ENCODE data around the gene SPRYD4. TPM values are rescaled to one million over a fixed set of nuclear protein-coding genes. Genes with fewer than 3 reads are reported as not detected.

SPRYD4 gene
- total and polyA plus RNA-seq, 9 of the 15 experiments (the other 6 are each of a cell fraction or from before 2014, with no cell fraction given), result 1.8 to 4.7 (median 2.8) TPM

DNA sequence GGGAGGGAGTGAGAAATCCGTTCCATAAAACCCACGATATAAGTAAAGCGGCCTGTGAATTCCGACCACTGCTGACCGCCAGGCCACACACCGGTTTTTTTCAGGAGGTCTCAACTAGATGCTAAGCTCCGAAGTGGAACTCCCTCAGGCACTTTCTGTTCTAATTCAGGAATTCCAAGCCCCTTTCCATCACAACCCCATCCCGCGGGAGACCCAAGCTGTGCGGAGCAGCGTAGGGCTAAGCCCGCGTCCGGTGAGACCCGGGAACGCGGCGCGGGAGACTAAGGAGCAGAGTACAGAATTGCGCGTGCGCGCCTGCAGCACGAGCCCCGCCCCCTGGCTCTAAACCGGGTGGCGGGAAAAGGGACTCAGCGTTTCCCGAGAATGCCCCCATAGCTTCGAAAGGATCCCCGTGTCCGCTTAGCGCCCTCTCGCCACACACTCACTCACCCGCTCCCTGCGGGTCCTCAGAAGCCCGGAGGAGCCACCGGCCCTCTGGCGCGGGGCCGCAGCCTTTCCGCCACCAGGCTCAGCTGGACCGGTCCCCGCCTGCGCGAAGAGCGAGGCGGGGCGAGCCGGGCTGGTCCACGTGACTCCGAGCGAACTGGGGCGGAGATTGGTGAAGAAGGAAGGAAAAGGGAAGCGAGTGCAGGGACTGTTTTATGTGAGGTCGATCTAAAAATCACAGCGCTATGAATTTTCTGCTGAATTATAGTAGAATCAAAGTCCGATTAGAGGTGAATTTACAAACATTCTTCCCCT lies 19.3 kb upstream of the SPRYD4 start, which contains the start of gene TIMELESS (continued):
- peak; percentile 80 for TF ChIP-seq MYC (IDR thresholded peaks at IDR 0.05; ENCODE audit: low read depth, low read length)
- TF ChIP-seq MYC (CRISPR knock-in tag; IDR thresholded peaks at IDR 0.05; ENCODE audit: borderline replicate concordance, low read depth), result 0 out of 2 replicates have a peak, but pooled peaks have one; percentile 35
- no peak for TF ChIP-seq TSC22D4 (tag; IDR thresholded peaks at IDR 0.05)
- TF ChIP-seq, protein P1, sequence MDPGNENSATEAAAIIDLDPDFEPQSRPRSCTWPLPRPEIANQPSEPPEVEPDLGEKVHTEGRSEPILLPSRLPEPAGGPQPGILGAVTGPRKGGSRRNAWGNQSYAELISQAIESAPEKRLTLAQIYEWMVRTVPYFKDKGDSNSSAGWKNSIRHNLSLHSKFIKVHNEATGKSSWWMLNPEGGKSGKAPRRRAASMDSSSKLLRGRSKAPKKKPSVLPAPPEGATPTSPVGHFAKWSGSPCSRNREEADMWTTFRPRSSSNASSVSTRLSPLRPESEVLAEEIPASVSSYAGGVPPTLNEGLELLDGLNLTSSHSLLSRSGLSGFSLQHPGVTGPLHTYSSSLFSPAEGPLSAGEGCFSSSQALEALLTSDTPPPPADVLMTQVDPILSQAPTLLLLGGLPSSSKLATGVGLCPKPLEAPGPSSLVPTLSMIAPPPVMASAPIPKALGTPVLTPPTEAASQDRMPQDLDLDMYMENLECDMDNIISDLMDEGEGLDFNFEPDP (CRISPR knock-in tag; IDR thresholded peaks at IDR 0.05), result no peak
- no peak for TF ChIP-seq ZNF76 (CRISPR knock-in tag; IDR thresholded peaks at IDR 0.05; ENCODE audit: borderline replicate concordance)
- no peak for TF ChIP-seq ZNF212 (CRISPR knock-in tag; IDR thresholded peaks at IDR 0.05)
- TF ChIP-seq RB1 (IDR thresholded peaks at IDR 0.05; ENCODE audit: low read depth), result peak; percentile 99
- TF ChIP-seq ZNF347 (CRISPR knock-in tag; IDR thresholded peaks at IDR 0.05; ENCODE audit: low read depth), result no peak
- no peak for TF ChIP-seq STAT5A (IDR thresholded peaks at IDR 0.05; ENCODE audit: borderline replicate concordance, low read length)
- TF ChIP-seq ZNF224 (CRISPR knock-in tag; IDR thresholded peaks at IDR 0.05), result no peak
- 0 out of 2 replicates have a peak, but pooled peaks have one; percentile 4 for TF ChIP-seq BCOR (IDR thresholded peaks at IDR 0.05)
- TF ChIP-seq KAT2B (IDR thresholded peaks at IDR 0.05; ENCODE audit: low read depth, low read length), result no peak
- peak; percentile 79 for TF ChIP-seq SMAD4 (CRISPR knock-in tag; conservative IDR thresholded peaks at IDR 0.05)
- TF ChIP-seq, protein P2, sequence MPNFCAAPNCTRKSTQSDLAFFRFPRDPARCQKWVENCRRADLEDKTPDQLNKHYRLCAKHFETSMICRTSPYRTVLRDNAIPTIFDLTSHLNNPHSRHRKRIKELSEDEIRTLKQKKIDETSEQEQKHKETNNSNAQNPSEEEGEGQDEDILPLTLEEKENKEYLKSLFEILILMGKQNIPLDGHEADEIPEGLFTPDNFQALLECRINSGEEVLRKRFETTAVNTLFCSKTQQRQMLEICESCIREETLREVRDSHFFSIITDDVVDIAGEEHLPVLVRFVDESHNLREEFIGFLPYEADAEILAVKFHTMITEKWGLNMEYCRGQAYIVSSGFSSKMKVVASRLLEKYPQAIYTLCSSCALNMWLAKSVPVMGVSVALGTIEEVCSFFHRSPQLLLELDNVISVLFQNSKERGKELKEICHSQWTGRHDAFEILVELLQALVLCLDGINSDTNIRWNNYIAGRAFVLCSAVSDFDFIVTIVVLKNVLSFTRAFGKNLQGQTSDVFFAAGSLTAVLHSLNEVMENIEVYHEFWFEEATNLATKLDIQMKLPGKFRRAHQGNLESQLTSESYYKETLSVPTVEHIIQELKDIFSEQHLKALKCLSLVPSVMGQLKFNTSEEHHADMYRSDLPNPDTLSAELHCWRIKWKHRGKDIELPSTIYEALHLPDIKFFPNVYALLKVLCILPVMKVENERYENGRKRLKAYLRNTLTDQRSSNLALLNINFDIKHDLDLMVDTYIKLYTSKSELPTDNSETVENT (CRISPR knock-in tag; IDR thresholded peaks at IDR 0.05), result peak; percentile 93
- TF ChIP-seq NCOA6 (IDR thresholded peaks at IDR 0.05), result no peak
- TF ChIP-seq MCM3 (IDR thresholded peaks at IDR 0.05), result no peak
- TF ChIP-seq DDX20 (tag; IDR thresholded peaks at IDR 0.05; ENCODE audit: low read depth), result no peak
- no peak for TF ChIP-seq SETDB1 (IDR thresholded peaks at IDR 0.05; ENCODE audit: low read length)
- peak; percentile 87 for TF ChIP-seq POLR2B (IDR thresholded peaks at IDR 0.05; ENCODE audit: low read depth, partially characterized antibody)
- peak; percentile 62; the same call in 1 of the 2 replicates for TF ChIP-seq MTA3 (IDR thresholded peaks at IDR 0.05; ENCODE audit: borderline replicate concordance)
- 0 out of 2 replicates have a peak, but pooled peaks have one; percentile 19 for TF ChIP-seq ELF1 (tag; IDR thresholded peaks at IDR 0.05)
- peak; percentile 78 for TF ChIP-seq TAF1 (IDR thresholded peaks at IDR 0.05; ENCODE audit: control insufficient read depth, extremely low read depth, insufficient read depth, low read length, severe bottlenecking)
- TF ChIP-seq TEAD1 (CRISPR knock-in tag; IDR thresholded peaks at IDR 0.05), result peak in 1 of 2 experiments; percentile 90; a peak in 2 of 4 replicates
- TF ChIP-seq ZNF717 (CRISPR knock-in tag; IDR thresholded peaks at IDR 0.05), result no peak
- TF ChIP-seq, protein P3, sequence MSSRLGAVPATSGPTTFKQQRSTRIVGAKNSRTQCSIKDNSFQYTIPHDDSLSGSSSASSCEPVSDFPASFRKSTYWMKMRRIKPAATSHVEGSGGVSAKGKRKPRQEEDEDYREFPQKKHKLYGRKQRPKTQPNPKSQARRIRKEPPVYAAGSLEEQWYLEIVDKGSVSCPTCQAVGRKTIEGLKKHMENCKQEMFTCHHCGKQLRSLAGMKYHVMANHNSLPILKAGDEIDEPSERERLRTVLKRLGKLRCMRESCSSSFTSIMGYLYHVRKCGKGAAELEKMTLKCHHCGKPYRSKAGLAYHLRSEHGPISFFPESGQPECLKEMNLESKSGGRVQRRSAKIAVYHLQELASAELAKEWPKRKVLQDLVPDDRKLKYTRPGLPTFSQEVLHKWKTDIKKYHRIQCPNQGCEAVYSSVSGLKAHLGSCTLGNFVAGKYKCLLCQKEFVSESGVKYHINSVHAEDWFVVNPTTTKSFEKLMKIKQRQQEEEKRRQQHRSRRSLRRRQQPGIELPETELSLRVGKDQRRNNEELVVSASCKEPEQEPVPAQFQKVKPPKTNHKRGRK (tag; IDR thresholded peaks at IDR 0.05), result peak; percentile 63
- no peak for TF ChIP-seq TRIM28 (IDR thresholded peaks at IDR 0.05)

Measured in K562 (cell line).